ENCODE measurements around the gene BICRAL.

GRCh38 chr6:42754759-42755158, 27.1 kb upstream of the BICRAL start:
- TF ChIP-seq, protein P1, sequence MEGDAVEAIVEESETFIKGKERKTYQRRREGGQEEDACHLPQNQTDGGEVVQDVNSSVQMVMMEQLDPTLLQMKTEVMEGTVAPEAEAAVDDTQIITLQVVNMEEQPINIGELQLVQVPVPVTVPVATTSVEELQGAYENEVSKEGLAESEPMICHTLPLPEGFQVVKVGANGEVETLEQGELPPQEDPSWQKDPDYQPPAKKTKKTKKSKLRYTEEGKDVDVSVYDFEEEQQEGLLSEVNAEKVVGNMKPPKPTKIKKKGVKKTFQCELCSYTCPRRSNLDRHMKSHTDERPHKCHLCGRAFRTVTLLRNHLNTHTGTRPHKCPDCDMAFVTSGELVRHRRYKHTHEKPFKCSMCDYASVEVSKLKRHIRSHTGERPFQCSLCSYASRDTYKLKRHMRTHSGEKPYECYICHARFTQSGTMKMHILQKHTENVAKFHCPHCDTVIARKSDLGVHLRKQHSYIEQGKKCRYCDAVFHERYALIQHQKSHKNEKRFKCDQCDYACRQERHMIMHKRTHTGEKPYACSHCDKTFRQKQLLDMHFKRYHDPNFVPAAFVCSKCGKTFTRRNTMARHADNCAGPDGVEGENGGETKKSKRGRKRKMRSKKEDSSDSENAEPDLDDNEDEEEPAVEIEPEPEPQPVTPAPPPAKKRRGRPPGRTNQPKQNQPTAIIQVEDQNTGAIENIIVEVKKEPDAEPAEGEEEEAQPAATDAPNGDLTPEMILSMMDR (IDR thresholded peaks at IDR 0.05; ENCODE audit: poor library complexity), result no peak
- TF ChIP-seq EZH2 (IDR thresholded peaks at IDR 0.05; ENCODE audit: borderline replicate concordance), result no peak
